ENCODE measurements around the gene OSBPL3.
A peak's percentile ranks its signal among the peaks of the same experiment; 100 is the strongest.

Gene OSBPL3

GRCh38 chr7:24777806-24778205 lies 202.2 kb downstream of the OSBPL3 start:
- TF ChIP-seq CTCF (IDR thresholded peaks at IDR 0.05; ENCODE audit: insufficient read depth, low read length, poor library complexity, severe bottlenecking) = no peak
- Histone ChIP-seq H3K36me3 (ENCODE audit: control insufficient read depth, insufficient read depth, low read length) (no peaks in the 10 kb centered on the region), H3K4me3 (replicated peaks; ENCODE audit: low read depth, low read length) (no peak overlapping the region), H3K27me3 (replicated peaks; ENCODE audit: control insufficient read depth, insufficient read depth, low read length) (no peaks in the 10 kb centered on the region)
- no peak for DNase-seq (ENCODE audit: extremely low read depth, insufficient read length)

- no peak for DNase-seq (ENCODE audit: extremely low read depth, insufficient read length)
- Histone ChIP-seq H3K27me3 (replicated peaks; ENCODE audit: control insufficient read depth, insufficient read depth, low read length) (no peaks in the 10 kb centered on the region), H3K36me3 (ENCODE audit: control insufficient read depth, insufficient read depth, low read length) (no peaks in the 10 kb centered on the region), H3K4me3 (replicated peaks; ENCODE audit: low read depth, low read length) (no peak overlapping the region)
- no peak for TF ChIP-seq CTCF (IDR thresholded peaks at IDR 0.05; ENCODE audit: insufficient read depth, low read length, poor library complexity, severe bottlenecking)
Observed at GRCh38 chr7:24773646-24774045, 206.3 kb downstream of the OSBPL3 start.

GRCh38 chr7:24769851-24770250 lies 210.1 kb downstream of the OSBPL3 start:
- Histone ChIP-seq H3K4me3 (replicated peaks; ENCODE audit: low read depth, low read length) (no peak overlapping the region), H3K27me3 (replicated peaks; ENCODE audit: control insufficient read depth, insufficient read depth, low read length) (no peaks in the 10 kb centered on the region), H3K36me3 (ENCODE audit: control insufficient read depth, insufficient read depth, low read length) (no peaks in the 10 kb centered on the region)
- TF ChIP-seq CTCF (IDR thresholded peaks at IDR 0.05; ENCODE audit: insufficient read depth, low read length, poor library complexity, severe bottlenecking) = no peak
- no peak for DNase-seq (ENCODE audit: extremely low read depth, insufficient read length)

GRCh38 chr7:24769014-24769830 lies 210.8 kb downstream of the OSBPL3 start:
- H3K36me3 ChIP-seq (ENCODE audit: control insufficient read depth, insufficient read depth, low read length) = no peaks in the 10 kb centered on the region
- H3K27me3 ChIP-seq (replicated peaks; ENCODE audit: control insufficient read depth, insufficient read depth, low read length) = no peaks in the 10 kb centered on the region
- no peak for DNase-seq (ENCODE audit: extremely low read depth, insufficient read length)
- TF ChIP-seq CTCF (IDR thresholded peaks at IDR 0.05; ENCODE audit: insufficient read depth, low read length, poor library complexity, severe bottlenecking) = no peak
- no peak overlapping the region for H3K4me3 ChIP-seq (replicated peaks; ENCODE audit: low read depth, low read length)

GRCh38 chr7:24767878-24768569 lies 212.0 kb downstream of the OSBPL3 start:
- no peak for DNase-seq (ENCODE audit: extremely low read depth, insufficient read length)
- TF ChIP-seq CTCF (IDR thresholded peaks at IDR 0.05; ENCODE audit: insufficient read depth, low read length, poor library complexity, severe bottlenecking) = peak; percentile 9

More at GRCh38 chr7:24767878-24768569, 212.0 kb downstream of the OSBPL3 start:
- Histone ChIP-seq H3K27me3 (replicated peaks; ENCODE audit: control insufficient read depth, insufficient read depth, low read length) (no peaks in the 10 kb centered on the region), H3K4me3 (replicated peaks; ENCODE audit: low read depth, low read length) (no peak overlapping the region), H3K36me3 (ENCODE audit: control insufficient read depth, insufficient read depth, low read length) (no peaks in the 10 kb centered on the region)

Data from GM06990 (cell line).